ENCODE data around the gene IL17C.

GRCh38 chr16:88622125-88622524, 16.2 kb upstream of the IL17C start:
- TF ChIP-seq MAFK (IDR thresholded peaks at IDR 0.05; ENCODE audit: low read length) (no peak), POLR3A (IDR thresholded peaks at IDR 0.05; ENCODE audit: borderline replicate concordance, extremely low read depth, insufficient read depth, insufficient read length) (no peak), XRCC3 (IDR thresholded peaks at IDR 0.05) (no peak), LCOR (CRISPR knock-in tag; IDR thresholded peaks at IDR 0.05) (no peak), ZFP91 (CRISPR knock-in tag; IDR thresholded peaks at IDR 0.05) (no peak), ELK1 (CRISPR knock-in tag; IDR thresholded peaks at IDR 0.05) (no peak)

All from K562 (cell line).